GM23338 (cell line): ENCODE data around the gene CHST11. TPM values are rescaled to one million over a fixed set of nuclear protein-coding genes. Genes with fewer than 3 reads are reported as not detected.

Source experiments
- ATAC-seq: fragments of 200-7000 bp; cut with Tn5 transposase; 3 replicates; pipeline ENCODE4 v1.9.1; 2020
- DNase-seq: peaks from one replicate; pipeline ENCODE4 v3.0.0-alpha.2; 2015; ENCODE audit warnings: low spot score
- H2AFZ ChIP-seq: fragments of 200-600 bp; sonication (generic); 2 replicates; pipeline ENCODE4 v1.8.0; 2016; ENCODE audit warnings: antibody characterized with exemption, mild to moderate bottlenecking, moderate library complexity
- H3F3A ChIP-seq: fragments of 200-600 bp; sonication (generic); replicated peaks from 2 replicates; pipeline ENCODE4 v1.8.0; 2017; ENCODE audit warnings: antibody characterized with exemption, mixed run types, low read depth
- H3K27ac ChIP-seq: fragments of 200-600 bp; sonication (generic); 2 replicates; pipeline ENCODE4 v1.6.1; 2016; ENCODE audit warnings: low read depth
- H3K27me3 ChIP-seq: fragments of 200-600 bp; sonication (generic); 2 replicates; pipeline ENCODE4 v1.8.0; 2016; ENCODE audit warnings: mild to moderate bottlenecking, mixed run types, moderate library complexity; ENCODE audit not compliant: insufficient read depth
- H3K36me3 ChIP-seq: fragments of 200-600 bp; sonication (generic); 2 replicates; pipeline ENCODE4 v1.8.0; 2016; ENCODE audit warnings: mild to moderate bottlenecking; ENCODE audit not compliant: insufficient read depth
- H3K4me1 ChIP-seq: fragments of 200-600 bp; sonication (generic); 2 replicates; pipeline ENCODE4 v1.8.0; 2016; ENCODE audit warnings: mild to moderate bottlenecking, moderate library complexity; ENCODE audit not compliant: insufficient read depth
- H3K4me2 ChIP-seq: fragments of 200-600 bp; sonication (generic); 2 replicates; pipeline ENCODE4 v1.7.1; 2017; ENCODE audit warnings: mixed run types
- H3K4me3 ChIP-seq: fragments of 200-600 bp; sonication (generic); 2 replicates; pipeline ENCODE4 v1.6.1; 2016; ENCODE audit warnings: mixed run types
- H3K79me2 ChIP-seq: fragments of 200-600 bp; sonication (generic); replicated peaks from 2 replicates; pipeline ENCODE4 v1.8.0; 2017; ENCODE audit warnings: mild to moderate bottlenecking; ENCODE audit not compliant: insufficient read depth
- H3K9me2 ChIP-seq: fragments of 200-600 bp; sonication (generic); 2 replicates; pipeline ENCODE4 v1.8.0; 2017; ENCODE audit not compliant: insufficient read depth
- H4K20me1 ChIP-seq: fragments of 200-600 bp; sonication (generic); replicated peaks from 2 replicates; pipeline ENCODE4 v1.8.0; 2017; ENCODE audit warnings: mild to moderate bottlenecking; ENCODE audit not compliant: insufficient read depth
- H3K27ac Mint-ChIP-seq: 2 replicates; pipeline ENCODE4 v1.8.0; 2020; ENCODE audit warnings: inconsistent platforms, mild to moderate bottlenecking, moderate library complexity, mixed read lengths
- H3K27me3 Mint-ChIP-seq: 3 replicates; pipeline ENCODE4 v1.8.0; 2022; ENCODE audit warnings: low read depth, mild to moderate bottlenecking, moderate library complexity, mixed read lengths, inconsistent platforms; ENCODE audit not compliant: insufficient read depth, poor library complexity
- H3K36me3 Mint-ChIP-seq: 3 replicates; pipeline ENCODE4 v1.8.0; 2021; ENCODE audit warnings: low read depth, mild to moderate bottlenecking, inconsistent platforms, moderate library complexity, mixed read lengths
- H3K4me1 Mint-ChIP-seq: 3 replicates; pipeline ENCODE4 v1.8.0; 2020; ENCODE audit warnings: mild to moderate bottlenecking, inconsistent platforms, mixed read lengths
- H3K4me3 Mint-ChIP-seq: 3 replicates; pipeline ENCODE4 v1.8.0; 2021; ENCODE audit warnings: moderate library complexity, mild to moderate bottlenecking, inconsistent platforms, mixed read lengths
- H3K9me3 Mint-ChIP-seq: 3 replicates; pipeline ENCODE4 v1.8.0; 2020; ENCODE audit warnings: moderate library complexity, mild to moderate bottlenecking, inconsistent platforms, mixed read lengths
- CREB1 ChIP-seq: fragments of 250-450 bp; sonication (Bioruptor Pico); IDR thresholded peaks from 2 replicates; pipeline ENCODE4 v1.5.0; 2020; ENCODE audit warnings: low read depth, mild to moderate bottlenecking, moderate library complexity
- JUNB ChIP-seq: IDR thresholded peaks from one replicate; pipeline ENCODE4 v1.6.1; 2016; ENCODE audit warnings: antibody characterized with exemption; ENCODE audit not compliant: unreplicated experiment
- NANOG ChIP-seq: IDR thresholded peaks from 2 replicates; pipeline ENCODE4 v1.6.1; 2016; ENCODE audit warnings: antibody characterized with exemption, borderline replicate concordance
- POLR2AphosphoS5 ChIP-seq: IDR thresholded peaks from 2 replicates; pipeline ENCODE4 v1.6.1; 2016; ENCODE audit warnings: antibody characterized with exemption, low read depth
- ZNF331 ChIP-seq: fragments of 250-450 bp; sonication (Bioruptor Pico); IDR thresholded peaks from 2 replicates; pipeline ENCODE4 v1.5.0; 2020; ENCODE audit warnings: low read depth, mild to moderate bottlenecking, moderate library complexity
- ZNF462 ChIP-seq: fragments of 250-450 bp; sonication (Bioruptor Pico); IDR thresholded peaks from 2 replicates; pipeline ENCODE4 v1.5.0; 2020; ENCODE audit warnings: mild to moderate bottlenecking, moderate library complexity
- polyA plus RNA-seq: library from polyadenylated mRNA; unstranded; fragments of >200 nt; fragmentation: Nextera tagmentation; extraction: Ambion mirVana; gene quantifications from 2 replicates; pipeline ENCODE4 v1.2.1, GENCODE V29; 2016
- total RNA-seq: library from RNA; depleted of rRNA; stranded (reverse); fragments of >200 nt; shearing (Covaris generic); gene quantifications from 2 replicates; pipeline ENCODE4 v1.2.3, GENCODE V29; 2014
- TF ChIP-seq, protein P1 (sequence below): IDR thresholded peaks from 2 replicates; pipeline ENCODE4 v1.6.1; 2016; ENCODE audit warnings: antibody characterized with exemption

The CHST11 gene
- total and polyA plus RNA-seq, 2 experiments from 2014 or later: 7.7 to 25.7 TPM

DNA sequence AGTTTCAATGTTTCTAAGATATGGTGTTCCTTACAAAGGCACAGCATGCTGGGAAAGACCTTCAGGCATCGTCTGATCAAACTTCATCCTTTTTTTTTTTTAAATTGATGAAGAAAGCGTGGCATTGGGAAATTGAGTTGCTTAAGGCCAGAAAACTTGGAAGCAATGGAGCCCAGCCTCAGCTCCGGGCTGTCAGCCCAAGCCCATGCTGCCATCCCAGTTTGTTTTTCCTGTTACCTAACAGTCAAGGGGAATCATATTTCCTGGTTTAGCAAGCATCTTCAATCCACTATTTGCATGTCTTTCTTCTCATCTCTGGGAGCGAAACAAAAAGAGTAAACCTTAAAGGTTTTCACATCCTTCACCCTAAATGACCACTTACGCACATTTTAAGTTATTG lies 200.2 kb downstream of the CHST11 start (continued):
- TF ChIP-seq ZNF462 (no peak), CREB1 (no peak)

DNA sequence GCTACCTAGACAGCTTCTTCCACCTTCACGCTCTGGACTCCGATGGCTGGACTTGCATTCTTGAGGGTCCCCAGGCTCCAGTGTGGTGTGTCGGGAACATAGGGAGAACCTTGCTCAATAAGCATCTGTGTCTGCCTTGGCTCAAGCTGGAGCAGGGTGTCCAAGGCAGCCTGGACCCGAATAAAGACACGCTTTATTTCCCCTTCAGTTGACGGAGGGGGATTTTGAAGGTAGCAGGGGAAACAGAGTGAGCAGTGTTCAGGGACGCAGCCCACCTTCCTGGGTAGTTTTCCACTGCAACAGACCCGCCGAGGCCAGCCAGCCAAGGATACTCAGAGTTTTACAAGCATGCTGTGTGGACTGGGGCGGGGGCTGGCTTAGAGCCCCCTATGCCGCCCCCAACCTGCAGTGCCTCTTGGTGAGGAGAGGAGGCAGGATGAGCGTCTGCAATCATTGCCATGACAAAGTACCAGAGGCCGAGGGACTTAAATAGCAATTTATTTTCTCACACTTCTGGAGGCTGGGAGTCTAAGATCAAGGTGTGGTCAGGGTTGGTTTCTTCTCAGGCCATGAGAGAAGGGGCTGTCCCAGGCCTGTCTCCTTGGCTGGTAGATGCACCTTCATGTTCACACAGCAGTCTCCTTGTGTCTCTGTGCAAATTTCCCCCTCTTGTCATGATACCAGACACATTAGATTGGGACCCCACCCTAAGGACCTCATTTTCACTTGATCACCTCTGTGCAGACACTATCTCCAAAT lies 201.2 kb downstream of the CHST11 start:
- Histone ChIP-seq H3K4me1 (peaks cover 15% of the 10 kb centered on the region; the same call in 1 of the 2 replicates), H3K36me3 (no peaks in the 10 kb centered on the region), H3K79me2 (no peaks in the 10 kb centered on the region), H3K4me2 (no peak overlapping the region), H4K20me1 (0 out of 2 replicates have a peak, but pooled peaks cover 3% of the 10 kb centered on the region), H2AFZ (no peak overlapping the region), H3K4me3 (no peak overlapping the region), H3K27ac (no peak overlapping the region), H3K9me2 (no peaks in the 10 kb centered on the region), H3F3A (no peaks in the 10 kb centered on the region), H3K27me3 (no peaks in the 10 kb centered on the region)
- Mint-ChIP-seq H3K4me3 (no peak overlapping the region), H3K4me1 (peaks cover 42% of the 10 kb centered on the region), H3K36me3 (no peaks in the 10 kb centered on the region), H3K9me3 (no peaks in the 10 kb centered on the region), H3K27me3 (peaks cover 11% of the 10 kb centered on the region), H3K27ac (no peak overlapping the region)
- ATAC-seq: no peak
- DNase-seq: no peak
- TF ChIP-seq ZNF331 (CRISPR knock-in tag) (no peak), JUNB (no peak), POLR2AphosphoS5 (no peak), NANOG (no peak), ZNF462 (no peak)
- TF ChIP-seq, protein P1, sequence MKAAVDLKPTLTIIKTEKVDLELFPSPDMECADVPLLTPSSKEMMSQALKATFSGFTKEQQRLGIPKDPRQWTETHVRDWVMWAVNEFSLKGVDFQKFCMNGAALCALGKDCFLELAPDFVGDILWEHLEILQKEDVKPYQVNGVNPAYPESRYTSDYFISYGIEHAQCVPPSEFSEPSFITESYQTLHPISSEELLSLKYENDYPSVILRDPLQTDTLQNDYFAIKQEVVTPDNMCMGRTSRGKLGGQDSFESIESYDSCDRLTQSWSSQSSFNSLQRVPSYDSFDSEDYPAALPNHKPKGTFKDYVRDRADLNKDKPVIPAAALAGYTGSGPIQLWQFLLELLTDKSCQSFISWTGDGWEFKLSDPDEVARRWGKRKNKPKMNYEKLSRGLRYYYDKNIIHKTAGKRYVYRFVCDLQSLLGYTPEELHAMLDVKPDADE: no peak
